PC-3 (cell line): ENCODE results near the gene PDE6A. TPM values are rescaled to one million over a fixed set of nuclear protein-coding genes. Genes with fewer than 3 reads are reported as not detected.

Source experiments
- ATAC-seq: fragments of 200-7000 bp; cut with Tn5 transposase; 2 replicates; pipeline ENCODE4 v1.9.1; 2020; ENCODE audit warnings: mild to moderate bottlenecking, moderate library complexity
- BruUV-seq: library from RNA; stranded (reverse); fragments of 400-500 nt; replicated peaks from 2 replicates; lab custom pipeline; 2021; lab: Mats Ljungman, UMichigan
- CTCF ChIA-PET: fragments of 300-600 bp; sonication (Branson Sonifier 250); formaldehyde crosslinking; loops from one replicate; lab custom pipeline; 2022; ENCODE audit warnings: antibody characterized with exemption; lab: Charles Lee
- POLR2A ChIA-PET: fragments of 300-600 bp; sonication (Branson Sonifier 250); formaldehyde crosslinking; loops from one replicate; lab custom pipeline; 2022; ENCODE audit warnings: antibody characterized with exemption; ENCODE audit not compliant: unreplicated experiment; lab: Charles Lee
- DNase-seq: peaks from one replicate; pipeline ENCODE4 v3.0.0-alpha.2; 2015
- H2AFZ ChIP-seq: fragments of 300-600 bp; sonication (generic); 2 replicates; pipeline ENCODE4 v1.6.0; 2016; ENCODE audit warnings: antibody characterized with exemption, low read length
- H3F3A ChIP-seq: fragments of 300-600 bp; sonication (generic); one replicate; pipeline ENCODE4 v1.6.0; 2017; ENCODE audit warnings: antibody characterized with exemption, low read length, control low read depth, mild to moderate bottlenecking; ENCODE audit not compliant: unreplicated experiment
- H3K27ac ChIP-seq: fragments of 300-600 bp; sonication (generic); 2 replicates; pipeline ENCODE4 v1.5.1; 2016; ENCODE audit warnings: mild to moderate bottlenecking, low read length
- H3K27me3 ChIP-seq: fragments of 300-600 bp; sonication (generic); 2 replicates; pipeline ENCODE4 v1.6.1; 2016; ENCODE audit warnings: low read length, mixed read lengths
- H3K36me3 ChIP-seq: fragments of 300-600 bp; sonication (generic); 2 replicates; pipeline ENCODE4 v1.6.1; 2016; ENCODE audit warnings: low read depth, mixed run types, low read length, mixed read lengths
- H3K4me1 ChIP-seq: fragments of 300-600 bp; sonication (generic); 2 replicates; pipeline ENCODE4 v1.5.1; 2016; ENCODE audit warnings: low read length; ENCODE audit not compliant: insufficient read depth
- H3K4me2 ChIP-seq: fragments of 300-600 bp; sonication (generic); 2 replicates; pipeline ENCODE4 v1.6.0; 2016; ENCODE audit warnings: low read length
- H3K4me3 ChIP-seq: fragments of 300-600 bp; sonication (generic); 2 replicates; pipeline ENCODE4 v1.5.1; 2016; ENCODE audit warnings: mild to moderate bottlenecking, low read length, mixed read lengths
- H3K79me2 ChIP-seq: fragments of 300-600 bp; sonication (generic); 2 replicates; pipeline ENCODE4 v1.6.1; 2017; ENCODE audit warnings: low read length, mixed read lengths
- H3K9ac ChIP-seq: fragments of 300-600 bp; sonication (generic); 2 replicates; pipeline ENCODE4 v1.6.0; 2016; ENCODE audit warnings: mild to moderate bottlenecking, low read length
- H3K9me2 ChIP-seq: fragments of 300-600 bp; sonication (generic); replicated peaks from 2 replicates; pipeline ENCODE4 v1.6.1; 2016; ENCODE audit warnings: mixed run types, low read length, mixed read lengths
- H3K9me3 ChIP-seq: fragments of 300-600 bp; sonication (generic); 2 replicates; pipeline ENCODE4 v1.6.1; 2016; ENCODE audit warnings: low read length, mixed read lengths
- H4K20me1 ChIP-seq: fragments of 300-600 bp; sonication (generic); 2 replicates; pipeline ENCODE4 v1.6.1; 2016; ENCODE audit warnings: low read length, mixed read lengths
- CTCF ChIP-seq: fragments of 300-600 bp; sonication (generic); conservative IDR thresholded peaks from 2 replicates; pipeline ENCODE4 v1.5.1; 2017; ENCODE audit warnings: antibody characterized with exemption, low read depth, mild to moderate bottlenecking, low read length
- EZH2 ChIP-seq: fragments of 300-600 bp; sonication (generic); IDR thresholded peaks from one replicate; pipeline ENCODE4 v1.6.1; 2017; ENCODE audit warnings: antibody characterized with exemption, mild to moderate bottlenecking, low read length; ENCODE audit not compliant: unreplicated experiment
- EZH2phosphoT487 ChIP-seq: fragments of 300-600 bp; sonication (generic); IDR thresholded peaks from 2 replicates; pipeline ENCODE4 v1.6.1; 2018; ENCODE audit warnings: mild to moderate bottlenecking, antibody characterized with exemption, low read length, borderline replicate concordance
- intact Hi-C: fragments of 100-400 bp; cut with micrococcal nuclease; formaldehyde crosslinking; loops from 2 replicates; pipeline ENCODE4 v1.9.0; 2023
- total RNA-seq: library from RNA; depleted of rRNA; stranded (reverse); fragments of >200 nt; gene quantifications from 2 replicates; pipeline ENCODE4 v1.2.3, GENCODE V29; 2014

PDE6A gene
- total RNA-seq, 1 experiment from 2014 or later = not detected

DNA sequence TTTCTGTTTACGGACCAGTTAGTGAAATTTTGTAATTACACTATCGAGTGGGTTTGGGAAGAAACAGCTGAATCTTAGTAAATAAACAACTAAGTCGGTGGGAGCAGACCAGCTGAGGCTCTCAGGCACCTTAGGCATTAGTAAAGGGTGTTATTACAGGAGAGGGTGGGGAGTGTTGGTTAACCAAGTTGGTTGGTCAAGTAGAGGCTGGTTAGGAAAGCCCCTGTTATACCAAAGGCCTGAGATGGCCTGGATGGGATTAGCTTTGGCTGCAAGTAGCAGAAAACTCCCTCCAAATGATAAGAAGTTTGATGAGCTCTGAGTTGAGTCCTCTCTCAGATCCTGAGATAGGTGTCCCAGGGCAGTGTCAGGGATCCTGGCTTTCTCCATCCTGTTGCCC, 133.1 kb downstream of the PDE6A start:
- no peak overlapping the region for H2AFZ ChIP-seq
- intact Hi-C loops = no loop called here
- H3K79me2 ChIP-seq = 0 out of 2 replicates have a peak, but pooled peaks cover 4% of the 10 kb centered on the region
- no peak for DNase-seq
- no TSS peak for BruUV-seq
- H4K20me1 ChIP-seq = no peaks in the 10 kb centered on the region
- no peak for TF ChIP-seq EZH2phosphoT487
- no peak for TF ChIP-seq CTCF
- no peak for TF ChIP-seq EZH2
- H3K27me3 ChIP-seq = no peaks in the 10 kb centered on the region
- no peaks in the 10 kb centered on the region for H3K9me2 ChIP-seq
- ChIA-PET POLR2A (no interaction called here), CTCF (no interaction called here)
- ATAC-seq = no peak
- H3K4me3 ChIP-seq = no peak overlapping the region
- no peaks in the 10 kb centered on the region for H3K9me3 ChIP-seq
- peaks cover 9% of the 10 kb centered on the region for H3K4me1 ChIP-seq
- no peak overlapping the region for H3K9ac ChIP-seq
- H3K27ac ChIP-seq = no peak overlapping the region
- H3K36me3 ChIP-seq = no peaks in the 10 kb centered on the region
- H3F3A ChIP-seq = no peaks in the 10 kb centered on the region
- no peak overlapping the region for H3K4me2 ChIP-seq

DNA sequence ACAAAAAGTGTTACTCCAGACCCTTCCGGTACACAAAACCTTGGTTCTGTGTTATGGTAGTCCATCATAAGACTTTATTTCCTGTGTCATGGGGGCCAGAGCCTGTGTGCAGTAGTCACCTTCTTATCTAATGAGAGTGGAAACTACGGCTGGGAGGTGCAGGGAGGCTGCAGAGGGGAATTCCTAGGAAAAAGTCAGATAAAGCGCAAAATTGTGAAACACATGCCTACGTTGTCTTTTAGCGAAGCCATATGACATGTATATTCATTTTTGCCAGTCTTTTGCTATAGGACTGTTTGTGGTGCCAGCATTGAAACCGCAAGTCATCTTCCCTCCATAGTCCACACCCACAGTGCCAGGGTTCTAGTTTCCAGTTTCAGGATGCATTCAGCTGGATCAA, 133.7 kb downstream of the PDE6A start:
- no peaks in the 10 kb centered on the region for H3K9me2 ChIP-seq
- no peaks in the 10 kb centered on the region for H3K27me3 ChIP-seq
- no peak overlapping the region for H3K9ac ChIP-seq
- no peak overlapping the region for H3K4me3 ChIP-seq
- peaks cover 14% of the 10 kb centered on the region for H3K4me1 ChIP-seq
- DNase-seq (no peak), ATAC-seq (no peak)
- ChIA-PET POLR2A (no interaction called here), CTCF (no interaction called here)
- H3K27ac ChIP-seq = no peak overlapping the region
- intact Hi-C loops = no loop called here
- H3K36me3 ChIP-seq = no peaks in the 10 kb centered on the region
- H2AFZ ChIP-seq = no peak overlapping the region
- no TSS peak for BruUV-seq
- H3K79me2 ChIP-seq = 0 out of 2 replicates have a peak, but pooled peaks cover 4% of the 10 kb centered on the region
- no peaks in the 10 kb centered on the region for H3K9me3 ChIP-seq
- no peak overlapping the region for H3K4me2 ChIP-seq
- no peaks in the 10 kb centered on the region for H3F3A ChIP-seq
- H4K20me1 ChIP-seq = no peaks in the 10 kb centered on the region
- TF ChIP-seq EZH2phosphoT487 (no peak), CTCF (no peak), EZH2 (no peak)

DNA sequence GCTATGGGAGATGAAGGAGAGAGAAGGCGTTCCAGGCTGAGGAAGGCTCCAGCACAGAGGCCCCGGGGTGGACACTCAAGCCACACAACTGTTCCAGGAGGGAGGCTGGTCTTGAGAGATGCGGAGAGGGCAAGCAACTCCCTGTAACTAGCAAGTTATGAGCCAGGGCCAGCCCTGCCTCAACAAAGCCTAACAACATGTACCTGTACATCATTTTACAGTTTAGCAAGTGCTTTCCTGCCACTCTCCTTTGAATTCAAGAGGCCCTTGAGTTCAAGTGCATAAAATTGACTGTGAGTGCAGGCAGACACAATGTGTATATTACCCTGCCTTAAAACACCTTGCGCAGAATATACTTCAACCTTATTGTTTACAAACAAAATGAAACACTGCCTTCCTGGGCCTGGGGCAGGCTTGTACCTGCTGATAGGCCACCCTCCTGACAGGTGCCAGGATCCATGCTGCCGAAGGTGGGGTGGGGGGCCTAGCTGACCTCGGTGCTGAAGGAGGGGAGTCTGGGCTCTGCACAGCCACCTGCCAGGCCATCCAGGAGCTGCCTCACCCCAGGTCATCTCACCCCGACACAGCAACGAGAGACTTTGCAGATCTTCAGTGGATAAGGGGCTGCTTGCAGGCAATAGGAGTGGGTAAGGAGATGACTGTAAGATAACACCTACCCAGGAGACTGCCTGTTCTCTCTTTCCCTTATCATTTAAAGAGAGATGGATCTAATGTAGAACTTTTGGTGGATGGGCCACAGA, 134.5 kb downstream of the PDE6A start:
- Histone ChIP-seq H3F3A (no peaks in the 10 kb centered on the region), H3K36me3 (no peaks in the 10 kb centered on the region), H3K4me3 (no peak overlapping the region), H3K27me3 (no peaks in the 10 kb centered on the region), H4K20me1 (no peaks in the 10 kb centered on the region), H3K79me2 (0 out of 2 replicates have a peak, but pooled peaks cover 5% of the 10 kb centered on the region), H3K9me2 (no peaks in the 10 kb centered on the region), H3K9me3 (no peaks in the 10 kb centered on the region), H3K4me1 (peaks cover 19% of the 10 kb centered on the region), H3K4me2 (no peak overlapping the region), H3K9ac (no peak overlapping the region), H2AFZ (no peak overlapping the region), H3K27ac (no peak overlapping the region)
- POLR2A ChIA-PET = no interaction called here
- CTCF ChIA-PET = no interaction called here
- no TSS peak for BruUV-seq
- TF ChIP-seq EZH2phosphoT487 (no peak), EZH2 (no peak), CTCF (no peak)
- intact Hi-C loops = no loop called here
- no peak for ATAC-seq
- no peak for DNase-seq
